ENCODE measurements around the gene KRTAP12-3.

DNA sequence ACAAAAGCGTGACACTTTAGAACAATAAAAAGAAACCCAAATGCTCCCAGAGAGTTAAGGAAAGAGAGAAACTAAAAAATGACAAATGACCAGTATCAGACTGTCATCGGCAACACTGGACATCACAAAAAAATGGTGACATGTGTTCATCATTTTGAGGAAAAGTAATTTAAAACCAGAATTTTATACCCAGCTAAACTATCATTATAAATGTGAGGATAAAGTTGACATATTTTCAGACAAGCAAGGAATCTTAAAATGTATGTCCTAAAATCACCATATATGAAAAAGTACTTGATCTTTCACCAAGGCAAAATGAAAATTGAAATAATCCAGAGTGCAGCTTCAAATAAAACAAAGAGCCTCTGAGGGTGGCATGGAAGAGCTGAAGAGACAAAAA is 12.9 kb upstream of the KRTAP12-3 start:
- TF ChIP-seq, protein P1, sequence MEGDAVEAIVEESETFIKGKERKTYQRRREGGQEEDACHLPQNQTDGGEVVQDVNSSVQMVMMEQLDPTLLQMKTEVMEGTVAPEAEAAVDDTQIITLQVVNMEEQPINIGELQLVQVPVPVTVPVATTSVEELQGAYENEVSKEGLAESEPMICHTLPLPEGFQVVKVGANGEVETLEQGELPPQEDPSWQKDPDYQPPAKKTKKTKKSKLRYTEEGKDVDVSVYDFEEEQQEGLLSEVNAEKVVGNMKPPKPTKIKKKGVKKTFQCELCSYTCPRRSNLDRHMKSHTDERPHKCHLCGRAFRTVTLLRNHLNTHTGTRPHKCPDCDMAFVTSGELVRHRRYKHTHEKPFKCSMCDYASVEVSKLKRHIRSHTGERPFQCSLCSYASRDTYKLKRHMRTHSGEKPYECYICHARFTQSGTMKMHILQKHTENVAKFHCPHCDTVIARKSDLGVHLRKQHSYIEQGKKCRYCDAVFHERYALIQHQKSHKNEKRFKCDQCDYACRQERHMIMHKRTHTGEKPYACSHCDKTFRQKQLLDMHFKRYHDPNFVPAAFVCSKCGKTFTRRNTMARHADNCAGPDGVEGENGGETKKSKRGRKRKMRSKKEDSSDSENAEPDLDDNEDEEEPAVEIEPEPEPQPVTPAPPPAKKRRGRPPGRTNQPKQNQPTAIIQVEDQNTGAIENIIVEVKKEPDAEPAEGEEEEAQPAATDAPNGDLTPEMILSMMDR (IDR thresholded peaks at IDR 0.05 in 8 of 11, conservative IDR thresholded peaks at IDR 0.05 in 3 of 11) = no peak
- TF ChIP-seq POLR2AphosphoS5 (IDR thresholded peaks at IDR 0.05) = no peak
